ENCODE results near the gene PCK1. TPM values are rescaled to one million over a fixed set of nuclear protein-coding genes. Genes with fewer than 3 reads are reported as not detected.

PCK1 gene
- total and polyA plus RNA-seq, 2 of the 8 experiments (the other 6 are each of a cell fraction or from before 2014, with no cell fraction given): not detected

Other genes starting within 250 kb of the PCK1 start
- gene SPO11, start 231.3 kb upstream of the PCK1 start, total RNA-seq (2021; fragmentation: NEBNext Ultra II Directional; extraction: Animal tissue kit (Norgen Biotek cat#: 25700)): not detected in 2 replicates
- gene SPO11, start 231.3 kb upstream of the PCK1 start, polyA plus RNA-seq (2011; rRNA removed): not detected in 2 replicates
- gene RAE1, start 209.9 kb upstream of the PCK1 start, total RNA-seq (2021; fragmentation: NEBNext Ultra II Directional; extraction: Animal tissue kit (Norgen Biotek cat#: 25700)): 33.0 and 35.9 TPM in 2 replicates
- gene RAE1, start 209.9 kb upstream of the PCK1 start, polyA plus RNA-seq (2011; rRNA removed): 44.9 and 58.8 TPM in 2 replicates
- 57.7 and 60.1 TPM in 2 replicates for gene RBM38, start 169.7 kb upstream of the PCK1 start, total RNA-seq (2021; fragmentation: NEBNext Ultra II Directional; extraction: Animal tissue kit (Norgen Biotek cat#: 25700))
- gene RBM38, start 169.7 kb upstream of the PCK1 start, polyA plus RNA-seq (2011; rRNA removed): 109 and 131 TPM in 2 replicates
- 0.80 and 0.82 TPM in 2 replicates for gene CTCFL, start 36.0 kb upstream of the PCK1 start, total RNA-seq (2021; fragmentation: NEBNext Ultra II Directional; extraction: Animal tissue kit (Norgen Biotek cat#: 25700))
- gene CTCFL, start 36.0 kb upstream of the PCK1 start, polyA plus RNA-seq (2011; rRNA removed): 0.30 and 0.75 TPM in 2 replicates
- gene ZBP1, start 59.3 kb downstream of the PCK1 start, total RNA-seq (2021; fragmentation: NEBNext Ultra II Directional; extraction: Animal tissue kit (Norgen Biotek cat#: 25700)): not detected in 2 replicates
- not detected in 2 replicates for gene ZBP1, start 59.3 kb downstream of the PCK1 start, polyA plus RNA-seq (2011; rRNA removed)
- gene PMEPA1, start 148.9 kb downstream of the PCK1 start, total RNA-seq (2021; fragmentation: NEBNext Ultra II Directional; extraction: Animal tissue kit (Norgen Biotek cat#: 25700)): 20.0 and 20.5 TPM in 2 replicates
- gene PMEPA1, start 148.9 kb downstream of the PCK1 start, polyA plus RNA-seq (2011; rRNA removed): 12.7 and 18.1 TPM in 2 replicates

Measured in H1 (cell line).